HL-60 (cell line): Measurements from ENCODE around the gene PRAMEF2.
"Not testable (repeated sequence)": the region's sequence is repeated elsewhere in the genome, so short reads cannot be mapped to it uniquely, and the experiment has no call there.

Experiments
- GABPA ChIP-seq: IDR thresholded peaks from 2 replicates; pipeline ENCODE4 v1.6.1; 2012; ENCODE audit warnings: low read depth
- POLR2AphosphoS5 ChIP-seq: IDR thresholded peaks from 2 replicates; pipeline ENCODE4 v1.6.1; 2012; ENCODE audit warnings: low read depth
- REST ChIP-seq: IDR thresholded peaks from 2 replicates; pipeline ENCODE4 v1.6.1; 2012; ENCODE audit warnings: low read depth; ENCODE audit not compliant: insufficient replicate concordance
- TF ChIP-seq, protein P1 (sequence below): IDR thresholded peaks from one replicate; pipeline ENCODE4 v1.5.1; 2011; ENCODE audit warnings: low read length, control low read depth, inconsistent platforms; ENCODE audit not compliant: insufficient read depth

GRCh38 chr1:12898170-12898569 is 41.3 kb downstream of the PRAMEF2 start, which contains the start of gene PRAMEF10:
- TF ChIP-seq POLR2AphosphoS5, GABPA, REST: not testable (repeated sequence)
- TF ChIP-seq, protein P1, sequence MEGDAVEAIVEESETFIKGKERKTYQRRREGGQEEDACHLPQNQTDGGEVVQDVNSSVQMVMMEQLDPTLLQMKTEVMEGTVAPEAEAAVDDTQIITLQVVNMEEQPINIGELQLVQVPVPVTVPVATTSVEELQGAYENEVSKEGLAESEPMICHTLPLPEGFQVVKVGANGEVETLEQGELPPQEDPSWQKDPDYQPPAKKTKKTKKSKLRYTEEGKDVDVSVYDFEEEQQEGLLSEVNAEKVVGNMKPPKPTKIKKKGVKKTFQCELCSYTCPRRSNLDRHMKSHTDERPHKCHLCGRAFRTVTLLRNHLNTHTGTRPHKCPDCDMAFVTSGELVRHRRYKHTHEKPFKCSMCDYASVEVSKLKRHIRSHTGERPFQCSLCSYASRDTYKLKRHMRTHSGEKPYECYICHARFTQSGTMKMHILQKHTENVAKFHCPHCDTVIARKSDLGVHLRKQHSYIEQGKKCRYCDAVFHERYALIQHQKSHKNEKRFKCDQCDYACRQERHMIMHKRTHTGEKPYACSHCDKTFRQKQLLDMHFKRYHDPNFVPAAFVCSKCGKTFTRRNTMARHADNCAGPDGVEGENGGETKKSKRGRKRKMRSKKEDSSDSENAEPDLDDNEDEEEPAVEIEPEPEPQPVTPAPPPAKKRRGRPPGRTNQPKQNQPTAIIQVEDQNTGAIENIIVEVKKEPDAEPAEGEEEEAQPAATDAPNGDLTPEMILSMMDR, result not testable (repeated sequence)
